Measurements from ENCODE around the gene TDP1. TPM values are rescaled to one million over a fixed set of nuclear protein-coding genes. Genes with fewer than 3 reads are reported as not detected.

The TDP1 gene
- total and polyA plus RNA-seq, 2 of the 13 experiments (the other 11 are each of a cell fraction or from before 2014, with no cell fraction given) = 16.4 to 31.2 TPM

GRCh38 chr14:90079576-90079975, 123.8 kb downstream of the TDP1 start:
- TF ChIP-seq SATB2 (CRISPR knock-in tag; IDR thresholded peaks at IDR 0.05) (no peak), SRY (CRISPR knock-in tag; IDR thresholded peaks at IDR 0.05) (no peak), STAT6 (CRISPR knock-in tag; IDR thresholded peaks at IDR 0.05; ENCODE audit: borderline replicate concordance) (no peak), ZNF512B (CRISPR knock-in tag; IDR thresholded peaks at IDR 0.05; ENCODE audit: borderline replicate concordance) (no peak), MYPOP (CRISPR knock-in tag; IDR thresholded peaks at IDR 0.05) (no peak), TOPORS (CRISPR knock-in tag; IDR thresholded peaks at IDR 0.05) (no peak), GFI1 (CRISPR knock-in tag; IDR thresholded peaks at IDR 0.05; ENCODE audit: borderline replicate concordance) (no peak), ZNF138 (CRISPR knock-in tag; IDR thresholded peaks at IDR 0.05; ENCODE audit: low read depth) (no peak), AHR (CRISPR knock-in tag; IDR thresholded peaks at IDR 0.05) (no peak), ARHGAP35 (CRISPR knock-in tag; IDR thresholded peaks at IDR 0.05; ENCODE audit: borderline replicate concordance) (no peak), NFKBIZ (CRISPR knock-in tag; IDR thresholded peaks at IDR 0.05) (no peak), ATF1 (CRISPR knock-in tag; IDR thresholded peaks at IDR 0.05) (no peak), SMC3 (IDR thresholded peaks at IDR 0.05; ENCODE audit: low read length) (no peak), ZNF770 (CRISPR knock-in tag; IDR thresholded peaks at IDR 0.05) (no peak), REL (CRISPR knock-in tag; conservative IDR thresholded peaks at IDR 0.05) (no peak), ZNF605 (CRISPR knock-in tag; IDR thresholded peaks at IDR 0.05) (no peak), GLI4 (CRISPR knock-in tag; IDR thresholded peaks at IDR 0.05; ENCODE audit: borderline replicate concordance) (no peak)
- Histone ChIP-seq H4K20me1 (ENCODE audit: insufficient read depth, low read length) (no peaks in the 10 kb centered on the region), H2AFZ (ENCODE audit: low read length) (no peak overlapping the region), H3K4me2 (ENCODE audit: low read depth, low read length) (no peak overlapping the region), H3K4me1 (ENCODE audit: insufficient read depth, low read length) (no peaks in the 10 kb centered on the region), H3K9me3 (ENCODE audit: low read length) (no peaks in the 10 kb centered on the region), H3K4me3 (replicated peaks in 1 of 3; ENCODE audit: insufficient read depth in 1 of 3, low read depth in 2 of 3, low read length in 3 of 3) (no peak overlapping the region), H3K36me3 (replicated peaks in 1 of 2; ENCODE audit: control insufficient read depth in 1 of 2, insufficient read depth in 2 of 2, low read length in 2 of 2) (no peaks in the 10 kb centered on the region), H3K79me2 (ENCODE audit: insufficient read depth, low read length) (no peaks in the 10 kb centered on the region), H3K27ac (ENCODE audit: extremely low read length, insufficient read depth, low read length) (no peak overlapping the region), H3K27me3 (ENCODE audit: control insufficient read depth in 1 of 2, insufficient read depth in 2 of 2, low read length in 2 of 2) (no peaks in the 10 kb centered on the region; a peak in 2 of 5 replicates), H3K9ac (ENCODE audit: insufficient read depth, low read depth, low read length) (no peak overlapping the region)
- ATAC-seq (no peak), FAIRE-seq (no peak), DNase-seq (ENCODE audit: low spot score) (no peak)
- ChIA-PET CTCF (ENCODE audit: low intra/inter-chr PET ratio, low total read pairs) (no interaction called here), POLR2A (no interaction called here)
- WGBS (ENCODE audit: low lambda C conversion rate) = 4% methylated on average over 2 of the region's 2 CpGs
- in situ Hi-C loops (cut with HindIII; ENCODE audit: extremely low pct_ligation_motif_present, low pct_unique_long_range_greater_than_20kb) = no loop called here
- no TSS peak for BruUV-seq (replicated peaks)
- intact Hi-C loops (cut with micrococcal nuclease; ENCODE audit: unreplicated experiment) = no loop called here

Data from HepG2 (cell line).